ENCODE data around the gene TEX35.

- no peak for TF ChIP-seq POLR2A (IDR thresholded peaks at IDR 0.05)
- no peak for TF ChIP-seq CTCF (IDR thresholded peaks at IDR 0.05)
- no peak for TF ChIP-seq EP300 (IDR thresholded peaks at IDR 0.05)
Observed at GRCh38 chr1:178560871-178561376, 48.0 kb downstream of the TEX35 start.

Data from ovary (tissue), 3 donors.